GM23338 (cell line): ENCODE measurements around the gene COMMD10. TPM values are rescaled to one million over a fixed set of nuclear protein-coding genes. Genes with fewer than 3 reads are reported as not detected.

Source experiments
- ATAC-seq: fragments of 200-7000 bp; cut with Tn5 transposase; 3 replicates; pipeline ENCODE4 v1.9.1; 2020
- DNase-seq: peaks from one replicate; pipeline ENCODE4 v3.0.0-alpha.2; 2015; ENCODE audit warnings: low spot score
- H2AFZ ChIP-seq: fragments of 200-600 bp; sonication (generic); 2 replicates; pipeline ENCODE4 v1.8.0; 2016; ENCODE audit warnings: antibody characterized with exemption, mild to moderate bottlenecking, moderate library complexity
- H3F3A ChIP-seq: fragments of 200-600 bp; sonication (generic); replicated peaks from 2 replicates; pipeline ENCODE4 v1.8.0; 2017; ENCODE audit warnings: antibody characterized with exemption, mixed run types, low read depth
- H3K27ac ChIP-seq: fragments of 200-600 bp; sonication (generic); 2 replicates; pipeline ENCODE4 v1.6.1; 2016; ENCODE audit warnings: low read depth
- H3K27me3 ChIP-seq: fragments of 200-600 bp; sonication (generic); 2 replicates; pipeline ENCODE4 v1.8.0; 2016; ENCODE audit warnings: mild to moderate bottlenecking, mixed run types, moderate library complexity; ENCODE audit not compliant: insufficient read depth
- H3K36me3 ChIP-seq: fragments of 200-600 bp; sonication (generic); 2 replicates; pipeline ENCODE4 v1.8.0; 2016; ENCODE audit warnings: mild to moderate bottlenecking; ENCODE audit not compliant: insufficient read depth
- H3K4me1 ChIP-seq: fragments of 200-600 bp; sonication (generic); 2 replicates; pipeline ENCODE4 v1.8.0; 2016; ENCODE audit warnings: mild to moderate bottlenecking, moderate library complexity; ENCODE audit not compliant: insufficient read depth
- H3K4me2 ChIP-seq: fragments of 200-600 bp; sonication (generic); 2 replicates; pipeline ENCODE4 v1.7.1; 2017; ENCODE audit warnings: mixed run types
- H3K4me3 ChIP-seq: fragments of 200-600 bp; sonication (generic); 2 replicates; pipeline ENCODE4 v1.6.1; 2016; ENCODE audit warnings: mixed run types
- H3K79me2 ChIP-seq: fragments of 200-600 bp; sonication (generic); replicated peaks from 2 replicates; pipeline ENCODE4 v1.8.0; 2017; ENCODE audit warnings: mild to moderate bottlenecking; ENCODE audit not compliant: insufficient read depth
- H3K9me2 ChIP-seq: fragments of 200-600 bp; sonication (generic); 2 replicates; pipeline ENCODE4 v1.8.0; 2017; ENCODE audit not compliant: insufficient read depth
- H4K20me1 ChIP-seq: fragments of 200-600 bp; sonication (generic); replicated peaks from 2 replicates; pipeline ENCODE4 v1.8.0; 2017; ENCODE audit warnings: mild to moderate bottlenecking; ENCODE audit not compliant: insufficient read depth
- H3K27ac Mint-ChIP-seq: 2 replicates; pipeline ENCODE4 v1.8.0; 2020; ENCODE audit warnings: inconsistent platforms, mild to moderate bottlenecking, moderate library complexity, mixed read lengths
- H3K27me3 Mint-ChIP-seq: 3 replicates; pipeline ENCODE4 v1.8.0; 2022; ENCODE audit warnings: low read depth, mild to moderate bottlenecking, moderate library complexity, mixed read lengths, inconsistent platforms; ENCODE audit not compliant: insufficient read depth, poor library complexity
- H3K36me3 Mint-ChIP-seq: 3 replicates; pipeline ENCODE4 v1.8.0; 2021; ENCODE audit warnings: low read depth, mild to moderate bottlenecking, inconsistent platforms, moderate library complexity, mixed read lengths
- H3K4me1 Mint-ChIP-seq: 3 replicates; pipeline ENCODE4 v1.8.0; 2020; ENCODE audit warnings: mild to moderate bottlenecking, inconsistent platforms, mixed read lengths
- H3K4me3 Mint-ChIP-seq: 3 replicates; pipeline ENCODE4 v1.8.0; 2021; ENCODE audit warnings: moderate library complexity, mild to moderate bottlenecking, inconsistent platforms, mixed read lengths
- H3K9me3 Mint-ChIP-seq: 3 replicates; pipeline ENCODE4 v1.8.0; 2020; ENCODE audit warnings: moderate library complexity, mild to moderate bottlenecking, inconsistent platforms, mixed read lengths
- CREB1 ChIP-seq: fragments of 250-450 bp; sonication (Bioruptor Pico); IDR thresholded peaks from 2 replicates; pipeline ENCODE4 v1.5.0; 2020; ENCODE audit warnings: low read depth, mild to moderate bottlenecking, moderate library complexity
- EZH2 ChIP-seq: fragments of 200-600 bp; sonication (generic); IDR thresholded peaks from one replicate; pipeline ENCODE4 v1.8.0; 2017; ENCODE audit warnings: antibody characterized with exemption, mild to moderate bottlenecking, low read depth; ENCODE audit not compliant: unreplicated experiment
- EZH2phosphoT487 ChIP-seq: fragments of 200-600 bp; sonication (generic); IDR thresholded peaks from one replicate; pipeline ENCODE4 v1.8.1; 2018; ENCODE audit warnings: antibody characterized with exemption; ENCODE audit not compliant: unreplicated experiment
- JUNB ChIP-seq: IDR thresholded peaks from one replicate; pipeline ENCODE4 v1.6.1; 2016; ENCODE audit warnings: antibody characterized with exemption; ENCODE audit not compliant: unreplicated experiment
- NANOG ChIP-seq: IDR thresholded peaks from 2 replicates; pipeline ENCODE4 v1.6.1; 2016; ENCODE audit warnings: antibody characterized with exemption, borderline replicate concordance
- POLR2AphosphoS5 ChIP-seq: IDR thresholded peaks from 2 replicates; pipeline ENCODE4 v1.6.1; 2016; ENCODE audit warnings: antibody characterized with exemption, low read depth
- REST ChIP-seq: IDR thresholded peaks from one replicate; pipeline ENCODE4 v1.6.1; 2018; ENCODE audit warnings: antibody characterized with exemption; ENCODE audit not compliant: unreplicated experiment
- STAT1 ChIP-seq: IDR thresholded peaks from one replicate; pipeline ENCODE4 v1.6.1; 2016; ENCODE audit warnings: antibody characterized with exemption; ENCODE audit not compliant: unreplicated experiment
- ZNF114 ChIP-seq: fragments of 250-450 bp; sonication (Bioruptor Pico); IDR thresholded peaks from 2 replicates; pipeline ENCODE4 v1.5.0; 2020; ENCODE audit warnings: mild to moderate bottlenecking, moderate library complexity
- ZNF331 ChIP-seq: fragments of 250-450 bp; sonication (Bioruptor Pico); IDR thresholded peaks from 2 replicates; pipeline ENCODE4 v1.5.0; 2020; ENCODE audit warnings: low read depth, mild to moderate bottlenecking, moderate library complexity
- ZNF462 ChIP-seq: fragments of 250-450 bp; sonication (Bioruptor Pico); IDR thresholded peaks from 2 replicates; pipeline ENCODE4 v1.5.0; 2020; ENCODE audit warnings: mild to moderate bottlenecking, moderate library complexity
- polyA plus RNA-seq: library from polyadenylated mRNA; unstranded; fragments of >200 nt; fragmentation: Nextera tagmentation; extraction: Ambion mirVana; gene quantifications from 2 replicates; pipeline ENCODE4 v1.2.1, GENCODE V29; 2016
- total RNA-seq: library from RNA; depleted of rRNA; stranded (reverse); fragments of >200 nt; shearing (Covaris generic); gene quantifications from 2 replicates; pipeline ENCODE4 v1.2.3, GENCODE V29; 2014
- TF ChIP-seq, protein P1 (sequence below): IDR thresholded peaks from 2 replicates; pipeline ENCODE4 v1.6.1; 2016; ENCODE audit warnings: antibody characterized with exemption
- TF ChIP-seq, protein P2 (sequence below), 2 experiments: fragments of 200-600 bp in 1 of 2; sonication (generic) in 1 of 2; conservative IDR thresholded peaks; 2 replicates each; pipeline versions ENCODE4 v1.5.1 to v1.6.1; 2016 to 2017; ENCODE audit warnings: antibody characterized with exemption in 2 of 2, low read depth in 2 of 2, mild to moderate bottlenecking in 2 of 2, moderate library complexity in 1 of 2

COMMD10 gene
- total and polyA plus RNA-seq, 2 experiments from 2014 or later, result 58.5 to 84.0 TPM

DNA sequence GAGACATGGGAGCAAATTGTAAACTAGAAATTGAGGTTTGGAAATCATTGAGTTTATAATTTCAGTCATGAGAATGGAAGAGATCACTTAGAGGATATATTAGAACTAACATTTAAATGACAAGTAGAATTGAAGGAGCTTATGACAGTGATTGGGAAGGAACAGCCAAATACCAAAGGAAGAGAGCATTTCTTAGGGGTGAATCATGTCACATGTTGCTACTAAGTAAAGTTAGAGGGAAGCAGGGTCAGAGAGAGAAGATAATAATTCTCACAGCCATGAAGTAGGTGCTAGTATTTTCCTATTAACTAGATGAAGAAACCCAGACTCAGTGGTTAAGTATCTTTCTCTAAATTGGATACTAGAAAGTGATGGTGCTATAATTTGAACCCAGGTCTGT, 59.3 kb downstream of the COMMD10 start:
- no peak for ATAC-seq
- Histone ChIP-seq H3K4me2 (no peak overlapping the region), H3F3A (no peaks in the 10 kb centered on the region)

More for the DNA sequence above, 59.3 kb downstream of the COMMD10 start:
- no peak overlapping the region for H2AFZ ChIP-seq
- Mint-ChIP-seq H3K36me3 (peaks cover 5% of the 10 kb centered on the region; the same call in 2 of the 3 replicates), H3K27ac (no peak overlapping the region), H3K9me3 (no peaks in the 10 kb centered on the region), H3K4me1 (no peaks in the 10 kb centered on the region), H3K27me3 (no peaks in the 10 kb centered on the region), H3K4me3 (no peak overlapping the region)
- no peak for DNase-seq
- H3K27me3 ChIP-seq, result no peaks in the 10 kb centered on the region
- H3K4me1 ChIP-seq, result no peaks in the 10 kb centered on the region
- H3K27ac ChIP-seq, result no peak overlapping the region
- no peaks in the 10 kb centered on the region for H3K79me2 ChIP-seq
- H4K20me1 ChIP-seq, result peaks cover 11% of the 10 kb centered on the region; the same call in 1 of the 2 replicates
- H3K36me3 ChIP-seq, result no peaks in the 10 kb centered on the region
- TF ChIP-seq POLR2AphosphoS5, result no peak
- TF ChIP-seq ZNF462 (CRISPR knock-in tag), result no peak
- no peak for TF ChIP-seq STAT1
- no peak for TF ChIP-seq ZNF114
- TF ChIP-seq EZH2, result no peak
- no peak for TF ChIP-seq EZH2phosphoT487
- no peak for TF ChIP-seq NANOG
- TF ChIP-seq, protein P1, sequence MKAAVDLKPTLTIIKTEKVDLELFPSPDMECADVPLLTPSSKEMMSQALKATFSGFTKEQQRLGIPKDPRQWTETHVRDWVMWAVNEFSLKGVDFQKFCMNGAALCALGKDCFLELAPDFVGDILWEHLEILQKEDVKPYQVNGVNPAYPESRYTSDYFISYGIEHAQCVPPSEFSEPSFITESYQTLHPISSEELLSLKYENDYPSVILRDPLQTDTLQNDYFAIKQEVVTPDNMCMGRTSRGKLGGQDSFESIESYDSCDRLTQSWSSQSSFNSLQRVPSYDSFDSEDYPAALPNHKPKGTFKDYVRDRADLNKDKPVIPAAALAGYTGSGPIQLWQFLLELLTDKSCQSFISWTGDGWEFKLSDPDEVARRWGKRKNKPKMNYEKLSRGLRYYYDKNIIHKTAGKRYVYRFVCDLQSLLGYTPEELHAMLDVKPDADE, result no peak
- TF ChIP-seq ZNF331, result no peak
- TF ChIP-seq, protein P2, sequence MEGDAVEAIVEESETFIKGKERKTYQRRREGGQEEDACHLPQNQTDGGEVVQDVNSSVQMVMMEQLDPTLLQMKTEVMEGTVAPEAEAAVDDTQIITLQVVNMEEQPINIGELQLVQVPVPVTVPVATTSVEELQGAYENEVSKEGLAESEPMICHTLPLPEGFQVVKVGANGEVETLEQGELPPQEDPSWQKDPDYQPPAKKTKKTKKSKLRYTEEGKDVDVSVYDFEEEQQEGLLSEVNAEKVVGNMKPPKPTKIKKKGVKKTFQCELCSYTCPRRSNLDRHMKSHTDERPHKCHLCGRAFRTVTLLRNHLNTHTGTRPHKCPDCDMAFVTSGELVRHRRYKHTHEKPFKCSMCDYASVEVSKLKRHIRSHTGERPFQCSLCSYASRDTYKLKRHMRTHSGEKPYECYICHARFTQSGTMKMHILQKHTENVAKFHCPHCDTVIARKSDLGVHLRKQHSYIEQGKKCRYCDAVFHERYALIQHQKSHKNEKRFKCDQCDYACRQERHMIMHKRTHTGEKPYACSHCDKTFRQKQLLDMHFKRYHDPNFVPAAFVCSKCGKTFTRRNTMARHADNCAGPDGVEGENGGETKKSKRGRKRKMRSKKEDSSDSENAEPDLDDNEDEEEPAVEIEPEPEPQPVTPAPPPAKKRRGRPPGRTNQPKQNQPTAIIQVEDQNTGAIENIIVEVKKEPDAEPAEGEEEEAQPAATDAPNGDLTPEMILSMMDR (conservative IDR thresholded peaks at IDR 0.05; ENCODE audit: low read depth in 2 of 2), result no peak
- no peak for TF ChIP-seq REST
- TF ChIP-seq CREB1 (CRISPR knock-in tag), result no peak
- no peak for TF ChIP-seq JUNB
- H3K9me2 ChIP-seq, result no peaks in the 10 kb centered on the region
- H3K4me3 ChIP-seq, result no peak overlapping the region
